Measurements from ENCODE around the gene CPTP. TPM values are rescaled to one million over a fixed set of nuclear protein-coding genes. Genes with fewer than 3 reads are reported as not detected.
A peak's percentile ranks its signal among the peaks of the same experiment; 100 is the strongest.

The CPTP gene
- total and polyA plus RNA-seq, 2 of the 13 experiments (the other 11 are each of a cell fraction or from before 2014, with no cell fraction given): 5.5 to 9.3 TPM

DNA sequence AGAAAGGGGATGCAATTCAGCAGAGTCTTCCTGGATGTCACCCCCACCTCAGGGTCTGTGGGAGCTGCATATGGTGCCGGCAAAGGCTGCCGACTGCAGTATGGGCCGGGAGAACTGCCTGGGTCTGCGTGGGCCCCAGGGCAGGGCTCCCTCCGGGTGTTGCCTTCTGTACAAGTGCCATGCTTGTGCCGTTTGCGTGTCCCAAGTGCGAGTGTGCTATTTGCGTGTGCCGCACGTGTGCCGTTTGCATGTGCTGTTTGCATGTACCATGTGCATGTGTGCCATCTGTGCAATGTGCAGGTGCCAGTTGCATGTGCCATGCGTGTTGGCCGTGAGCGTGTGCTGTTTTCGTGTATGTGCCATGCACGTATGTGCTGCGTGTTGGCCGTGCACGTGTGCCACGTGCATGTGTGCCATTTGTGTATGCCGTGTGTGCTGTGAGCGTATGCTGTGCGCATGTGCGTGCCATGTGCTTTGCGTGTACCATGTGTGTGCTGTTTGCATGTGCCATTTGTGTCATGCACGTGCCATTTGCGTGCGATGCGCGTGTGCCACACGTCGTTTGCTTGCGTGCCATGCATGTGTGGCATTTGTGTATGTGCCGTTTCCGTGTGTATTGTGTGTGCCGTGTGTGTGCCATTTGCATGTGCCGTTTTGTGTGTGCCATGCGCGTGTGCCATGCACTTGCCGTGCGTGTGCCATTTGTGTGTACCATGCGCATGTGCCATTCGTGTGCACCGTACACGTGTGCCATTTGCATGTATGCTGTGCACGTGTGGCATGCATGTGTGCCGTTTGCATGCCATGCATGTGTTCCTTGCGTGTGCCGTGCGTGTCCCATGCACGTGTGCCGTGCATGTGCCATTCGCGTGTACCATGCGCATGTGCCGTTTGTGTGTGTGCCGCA lies 5.0 kb downstream of the CPTP start (continued):
- TF ChIP-seq, protein P1, sequence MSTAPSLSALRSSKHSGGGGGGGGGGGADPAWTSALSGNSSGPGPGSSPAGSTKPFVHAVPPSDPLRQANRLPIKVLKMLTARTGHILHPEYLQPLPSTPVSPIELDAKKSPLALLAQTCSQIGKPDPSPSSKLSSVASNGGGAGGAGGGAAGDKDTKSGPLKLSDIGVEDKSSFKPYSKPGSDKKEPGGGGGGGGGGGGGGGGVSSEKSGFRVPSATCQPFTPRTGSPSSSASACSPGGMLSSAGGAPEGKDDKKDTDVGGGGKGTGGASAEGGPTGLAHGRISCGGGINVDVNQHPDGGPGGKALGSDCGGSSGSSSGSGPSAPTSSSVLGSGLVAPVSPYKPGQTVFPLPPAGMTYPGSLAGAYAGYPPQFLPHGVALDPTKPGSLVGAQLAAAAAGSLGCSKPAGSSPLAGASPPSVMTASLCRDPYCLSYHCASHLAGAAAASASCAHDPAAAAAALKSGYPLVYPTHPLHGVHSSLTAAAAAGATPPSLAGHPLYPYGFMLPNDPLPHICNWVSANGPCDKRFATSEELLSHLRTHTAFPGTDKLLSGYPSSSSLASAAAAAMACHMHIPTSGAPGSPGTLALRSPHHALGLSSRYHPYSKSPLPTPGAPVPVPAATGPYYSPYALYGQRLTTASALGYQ (CRISPR knock-in tag; IDR thresholded peaks at IDR 0.05): no peak
- TF ChIP-seq ZNF776 (CRISPR knock-in tag; IDR thresholded peaks at IDR 0.05): peak; percentile 59; the same call in 1 of the 2 replicates
- TF ChIP-seq, protein P2, sequence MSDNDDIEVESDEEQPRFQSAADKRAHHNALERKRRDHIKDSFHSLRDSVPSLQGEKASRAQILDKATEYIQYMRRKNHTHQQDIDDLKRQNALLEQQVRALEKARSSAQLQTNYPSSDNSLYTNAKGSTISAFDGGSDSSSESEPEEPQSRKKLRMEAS (IDR thresholded peaks at IDR 0.05): peak; percentile 18; the same call in 1 of the 2 replicates
- TF ChIP-seq, protein P3, sequence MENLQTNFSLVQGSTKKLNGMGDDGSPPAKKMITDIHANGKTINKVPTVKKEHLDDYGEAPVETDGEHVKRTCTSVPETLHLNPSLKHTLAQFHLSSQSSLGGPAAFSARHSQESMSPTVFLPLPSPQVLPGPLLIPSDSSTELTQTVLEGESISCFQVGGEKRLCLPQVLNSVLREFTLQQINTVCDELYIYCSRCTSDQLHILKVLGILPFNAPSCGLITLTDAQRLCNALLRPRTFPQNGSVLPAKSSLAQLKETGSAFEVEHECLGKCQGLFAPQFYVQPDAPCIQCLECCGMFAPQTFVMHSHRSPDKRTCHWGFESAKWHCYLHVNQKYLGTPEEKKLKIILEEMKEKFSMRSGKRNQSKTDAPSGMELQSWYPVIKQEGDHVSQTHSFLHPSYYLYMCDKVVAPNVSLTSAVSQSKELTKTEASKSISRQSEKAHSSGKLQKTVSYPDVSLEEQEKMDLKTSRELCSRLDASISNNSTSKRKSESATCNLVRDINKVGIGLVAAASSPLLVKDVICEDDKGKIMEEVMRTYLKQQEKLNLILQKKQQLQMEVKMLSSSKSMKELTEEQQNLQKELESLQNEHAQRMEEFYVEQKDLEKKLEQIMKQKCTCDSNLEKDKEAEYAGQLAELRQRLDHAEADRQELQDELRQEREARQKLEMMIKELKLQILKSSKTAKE (CRISPR knock-in tag; IDR thresholded peaks at IDR 0.05; ENCODE audit: borderline replicate concordance): peak; percentile 38; the same call in 1 of the 2 replicates

DNA sequence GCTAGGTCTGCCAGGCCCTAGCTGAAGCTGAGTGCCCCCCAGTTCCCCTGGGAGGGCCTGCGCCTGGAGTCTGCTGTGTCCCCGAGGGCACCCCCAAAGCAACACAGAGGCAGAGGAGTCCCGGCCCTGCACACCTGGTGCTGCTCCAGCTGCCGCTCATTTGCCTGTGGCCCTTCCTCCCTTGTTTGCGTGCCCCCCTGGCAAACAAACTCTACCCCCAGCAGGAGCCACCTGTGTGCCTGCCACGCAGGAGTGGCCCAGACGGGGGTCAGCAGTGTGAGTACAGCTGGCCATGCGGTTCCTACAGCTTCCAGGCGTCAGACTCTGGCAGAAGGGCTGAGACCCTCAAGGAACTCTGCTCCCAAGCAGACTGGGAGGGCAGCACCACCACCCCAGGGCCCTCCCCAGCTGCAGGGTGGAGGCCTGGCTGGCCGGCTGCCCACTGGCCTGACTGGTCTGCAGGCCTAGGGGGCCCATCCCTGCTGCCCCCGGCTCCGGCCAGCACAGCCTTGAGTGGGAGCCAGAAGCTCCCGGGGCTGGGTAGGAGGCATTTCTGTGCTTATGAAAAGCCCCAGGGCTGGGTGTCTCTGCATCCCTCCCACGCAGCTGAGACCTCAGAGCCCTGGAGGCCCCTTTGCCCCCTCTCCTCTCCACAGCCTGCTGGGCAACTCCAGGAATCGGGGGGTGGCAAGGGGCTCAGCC lies 5.9 kb downstream of the CPTP start:
- ATAC-seq: peak; percentile 34
- H3K27ac ChIP-seq (ENCODE audit: extremely low read length, insufficient read depth, low read length): no peak overlapping the region
- CTCF ChIA-PET (ENCODE audit: low intra/inter-chr PET ratio, low total read pairs): no interaction called here
- TF ChIP-seq JDP2 (CRISPR knock-in tag; IDR thresholded peaks at IDR 0.05; ENCODE audit: borderline replicate concordance): no peak
- TF ChIP-seq HCFC1 (IDR thresholded peaks at IDR 0.05; ENCODE audit: low read depth, low read length): no peak
- TF ChIP-seq, protein P4, sequence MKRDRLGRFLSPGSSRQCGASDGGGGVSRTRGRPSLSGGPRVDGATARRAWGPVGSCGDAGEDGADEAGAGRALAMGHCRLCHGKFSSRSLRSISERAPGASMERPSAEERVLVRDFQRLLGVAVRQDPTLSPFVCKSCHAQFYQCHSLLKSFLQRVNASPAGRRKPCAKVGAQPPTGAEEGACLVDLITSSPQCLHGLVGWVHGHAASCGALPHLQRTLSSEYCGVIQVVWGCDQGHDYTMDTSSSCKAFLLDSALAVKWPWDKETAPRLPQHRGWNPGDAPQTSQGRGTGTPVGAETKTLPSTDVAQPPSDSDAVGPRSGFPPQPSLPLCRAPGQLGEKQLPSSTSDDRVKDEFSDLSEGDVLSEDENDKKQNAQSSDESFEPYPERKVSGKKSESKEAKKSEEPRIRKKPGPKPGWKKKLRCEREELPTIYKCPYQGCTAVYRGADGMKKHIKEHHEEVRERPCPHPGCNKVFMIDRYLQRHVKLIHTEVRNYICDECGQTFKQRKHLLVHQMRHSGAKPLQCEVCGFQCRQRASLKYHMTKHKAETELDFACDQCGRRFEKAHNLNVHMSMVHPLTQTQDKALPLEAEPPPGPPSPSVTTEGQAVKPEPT (CRISPR knock-in tag; IDR thresholded peaks at IDR 0.05; ENCODE audit: low read depth): 0 out of 2 replicates have a peak, but pooled peaks have one; percentile 15
- no peak for TF ChIP-seq ZNF333 (CRISPR knock-in tag; IDR thresholded peaks at IDR 0.05; ENCODE audit: borderline replicate concordance)
- TF ChIP-seq, protein P5, sequence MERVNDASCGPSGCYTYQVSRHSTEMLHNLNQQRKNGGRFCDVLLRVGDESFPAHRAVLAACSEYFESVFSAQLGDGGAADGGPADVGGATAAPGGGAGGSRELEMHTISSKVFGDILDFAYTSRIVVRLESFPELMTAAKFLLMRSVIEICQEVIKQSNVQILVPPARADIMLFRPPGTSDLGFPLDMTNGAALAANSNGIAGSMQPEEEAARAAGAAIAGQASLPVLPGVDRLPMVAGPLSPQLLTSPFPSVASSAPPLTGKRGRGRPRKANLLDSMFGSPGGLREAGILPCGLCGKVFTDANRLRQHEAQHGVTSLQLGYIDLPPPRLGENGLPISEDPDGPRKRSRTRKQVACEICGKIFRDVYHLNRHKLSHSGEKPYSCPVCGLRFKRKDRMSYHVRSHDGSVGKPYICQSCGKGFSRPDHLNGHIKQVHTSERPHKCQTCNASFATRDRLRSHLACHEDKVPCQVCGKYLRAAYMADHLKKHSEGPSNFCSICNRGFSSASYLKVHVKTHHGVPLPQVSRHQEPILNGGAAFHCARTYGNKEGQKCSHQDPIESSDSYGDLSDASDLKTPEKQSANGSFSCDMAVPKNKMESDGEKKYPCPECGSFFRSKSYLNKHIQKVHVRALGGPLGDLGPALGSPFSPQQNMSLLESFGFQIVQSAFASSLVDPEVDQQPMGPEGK (CRISPR knock-in tag; IDR thresholded peaks at IDR 0.05): 0 out of 2 replicates have a peak, but pooled peaks have one; percentile 45

More for the DNA sequence above, 5.9 kb downstream of the CPTP start:
- WGBS (ENCODE audit: low lambda C conversion rate): no CpG with 5 or more reads among the region's 15 CpGs
- Histone ChIP-seq H3K9ac (ENCODE audit: insufficient read depth, low read depth, low read length) (peak overlapping the region; percentile 56), H3K27me3 (ENCODE audit: control insufficient read depth in 1 of 2, insufficient read depth in 2 of 2, low read length in 2 of 2) (0 out of 5 replicates have a peak, but pooled peaks cover 0 to 4% of the 10 kb centered on the region in 2 experiments), H3K4me3 (replicated peaks in 1 of 3; ENCODE audit: insufficient read depth in 1 of 3, low read depth in 2 of 3, low read length in 3 of 3) (peak overlapping the region; percentile 13 to 58 (median 47); a peak in 4 of 6 replicates), H3K36me3 (replicated peaks in 1 of 2; ENCODE audit: control insufficient read depth in 1 of 2, insufficient read depth in 2 of 2, low read length in 2 of 2) (peaks cover 0 to 3% of the 10 kb centered on the region in 2 experiments; a peak in 1 of 5 replicates), H3K4me2 (ENCODE audit: low read depth, low read length) (peak overlapping the region; percentile 87), H4K20me1 (ENCODE audit: insufficient read depth, low read length) (peaks cover 7% of the 10 kb centered on the region; the same call in 1 of the 2 replicates), H3K9me3 (ENCODE audit: low read length) (no peaks in the 10 kb centered on the region), H3K4me1 (ENCODE audit: insufficient read depth, low read length) (peaks cover 34% of the 10 kb centered on the region), H2AFZ (ENCODE audit: low read length) (no peak overlapping the region), H3K79me2 (ENCODE audit: insufficient read depth, low read length) (peaks cover 9% of the 10 kb centered on the region)
- POLR2A ChIA-PET: interaction anchor here (1.1 to 1.8 kb wide), 3 partner anchors 17 to 101 kb away, joined by 3 to 6 read pairs (median 5); no protein-coding TSS in a partner anchor
- DNase-seq (ENCODE audit: low spot score): no peak
- no peak for FAIRE-seq
- in situ Hi-C loops (cut with HindIII; ENCODE audit: extremely low pct_ligation_motif_present, low pct_unique_long_range_greater_than_20kb) (no loop called here), intact Hi-C loops (cut with micrococcal nuclease; ENCODE audit: unreplicated experiment) (no loop called here)
- BruUV-seq (replicated peaks): no TSS peak
